Measurements from ENCODE around the gene PPP1R7. TPM values are rescaled to one million over a fixed set of nuclear protein-coding genes. Genes with fewer than 3 reads are reported as not detected.

The PPP1R7 gene
- polyA plus RNA-seq, 3 donors = 54.9 to 102 (median 84.4) TPM

DNA sequence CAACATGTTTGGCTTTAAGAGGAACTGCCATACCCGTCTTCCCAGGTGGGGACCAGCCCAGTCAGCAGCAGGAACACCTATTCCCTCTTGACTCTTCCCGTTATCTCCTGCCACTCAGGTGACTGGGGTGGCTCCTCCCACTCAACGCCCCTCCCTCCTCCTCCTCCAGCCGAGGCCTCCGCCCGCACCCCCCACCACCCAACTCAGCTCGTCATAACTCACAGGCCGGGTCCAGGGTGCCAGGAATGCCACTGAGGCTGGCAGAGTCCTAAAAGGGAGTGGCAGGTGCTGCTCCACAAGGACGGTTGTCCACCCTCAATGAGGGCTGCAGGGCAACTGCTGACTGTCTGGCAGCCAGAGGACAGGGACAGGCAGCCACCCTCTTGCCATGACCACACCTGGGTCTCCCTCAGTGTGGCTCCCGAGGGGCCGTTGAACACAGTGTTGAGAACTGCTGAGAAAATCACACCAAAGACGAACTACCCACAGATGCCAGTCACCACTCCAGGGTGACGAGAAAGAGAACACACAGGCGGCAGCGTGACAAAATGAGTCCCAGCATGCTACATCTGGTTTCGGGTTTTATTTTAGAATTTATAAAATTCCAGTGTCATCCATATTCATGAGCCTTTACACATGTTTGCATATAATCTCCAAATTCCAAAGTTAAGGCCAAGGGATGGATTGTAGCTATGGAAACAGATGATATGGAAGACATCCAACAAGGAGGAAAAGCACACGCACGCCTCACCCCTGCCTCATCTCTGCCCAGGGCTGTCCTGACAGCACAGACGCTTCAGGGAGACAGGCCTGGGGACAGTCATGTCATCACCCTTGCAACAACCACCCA lies 76.7 kb downstream of the PPP1R7 start:
- H3K36me3 Mint-ChIP-seq = peaks cover 59 to 67% of the 10 kb centered on the region in 2 donors
- Histone ChIP-seq H3K79me2 (ENCODE audit: insufficient read depth, low read length) (no peaks in the 10 kb centered on the region), H3K4me3 (replicated peaks in 1 of 3; ENCODE audit: low read depth in 2 of 3, low read length in 3 of 3) (no peak overlapping the region), H3K27me3 (ENCODE audit: control insufficient read depth in 2 of 2, insufficient read depth in 2 of 2, low read length in 2 of 2) (no peaks in the 10 kb centered on the region), H3K27ac (ENCODE audit: low read depth in 1 of 2, low read length in 2 of 2) (no peak overlapping the region), H3K9me3 (replicated peaks in 1 of 2; ENCODE audit: control insufficient read depth in 1 of 2, insufficient read depth in 1 of 2, low read length in 2 of 2) (no peaks in the 10 kb centered on the region), H3K9ac (ENCODE audit: insufficient read depth, low read length, poor library complexity, severe bottlenecking) (no peak overlapping the region), H4K20me1 (ENCODE audit: insufficient read depth, low read length) (no peaks in the 10 kb centered on the region), H2AFZ (ENCODE audit: insufficient read depth, low read depth, low read length, poor library complexity, severe bottlenecking) (no peak overlapping the region), H3K4me2 (replicated peaks; ENCODE audit: extremely low read depth, low read length, poor library complexity, severe bottlenecking) (no peak overlapping the region), H3K36me3 (replicated peaks in 1 of 2; ENCODE audit: control insufficient read depth in 1 of 2, insufficient read depth in 2 of 2, low read length in 2 of 2) (peaks cover 63 to 65% of the 10 kb centered on the region in 2 donors), H3K4me1 (ENCODE audit: control insufficient read depth in 1 of 2, insufficient read depth in 2 of 2, low read length in 2 of 2) (no peaks in the 10 kb centered on the region)
- H3K9me3 Mint-ChIP-seq = peaks cover 0 to 2% (median 0%) of the 10 kb centered on the region in 7 donors
- intact Hi-C loops (cut with micrococcal nuclease) = no loop called here
- no peak overlapping the region for H3K4me3 Mint-ChIP-seq
- 96% methylated on average over 14 of the region's 19 CpGs for whole genome bisulfite sequencing (ENCODE audit: insufficient coverage)
- H3K27me3 Mint-ChIP-seq (ENCODE audit: low read depth in 3 of 3) = peaks cover 0 to 7% (median 5%) of the 10 kb centered on the region in 3 donors
- H3K27ac Mint-ChIP-seq = peak overlapping the region in 4 of 7 donors; percentile 30 to 68 (median 32)
- H3K4me1 Mint-ChIP-seq = peaks cover 11% of the 10 kb centered on the region
- TF ChIP-seq, protein P1, sequence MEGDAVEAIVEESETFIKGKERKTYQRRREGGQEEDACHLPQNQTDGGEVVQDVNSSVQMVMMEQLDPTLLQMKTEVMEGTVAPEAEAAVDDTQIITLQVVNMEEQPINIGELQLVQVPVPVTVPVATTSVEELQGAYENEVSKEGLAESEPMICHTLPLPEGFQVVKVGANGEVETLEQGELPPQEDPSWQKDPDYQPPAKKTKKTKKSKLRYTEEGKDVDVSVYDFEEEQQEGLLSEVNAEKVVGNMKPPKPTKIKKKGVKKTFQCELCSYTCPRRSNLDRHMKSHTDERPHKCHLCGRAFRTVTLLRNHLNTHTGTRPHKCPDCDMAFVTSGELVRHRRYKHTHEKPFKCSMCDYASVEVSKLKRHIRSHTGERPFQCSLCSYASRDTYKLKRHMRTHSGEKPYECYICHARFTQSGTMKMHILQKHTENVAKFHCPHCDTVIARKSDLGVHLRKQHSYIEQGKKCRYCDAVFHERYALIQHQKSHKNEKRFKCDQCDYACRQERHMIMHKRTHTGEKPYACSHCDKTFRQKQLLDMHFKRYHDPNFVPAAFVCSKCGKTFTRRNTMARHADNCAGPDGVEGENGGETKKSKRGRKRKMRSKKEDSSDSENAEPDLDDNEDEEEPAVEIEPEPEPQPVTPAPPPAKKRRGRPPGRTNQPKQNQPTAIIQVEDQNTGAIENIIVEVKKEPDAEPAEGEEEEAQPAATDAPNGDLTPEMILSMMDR (IDR thresholded peaks at IDR 0.05) = no peak
- no peak for DNase-seq

DNA sequence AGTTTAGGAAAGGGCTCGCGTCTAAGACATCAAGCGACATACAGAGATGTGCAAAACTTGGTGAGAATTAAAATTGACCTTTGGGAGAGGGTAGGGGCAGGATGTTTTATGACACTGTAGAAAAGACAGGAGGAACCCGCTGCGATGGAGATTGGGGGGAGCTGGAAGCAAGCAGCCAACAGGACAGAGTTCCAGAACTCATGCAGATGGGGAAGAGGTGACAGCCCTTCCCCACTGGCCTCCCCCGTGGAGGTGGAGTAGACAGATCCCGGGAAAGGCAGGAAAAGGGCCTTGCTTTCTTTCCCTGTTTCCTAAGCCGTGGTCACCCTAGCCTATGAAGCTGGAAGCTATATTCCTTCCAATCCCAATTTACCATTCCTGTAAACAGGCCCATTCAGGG lies 77.3 kb downstream of the PPP1R7 start:
- TF ChIP-seq, protein P1 (IDR thresholded peaks at IDR 0.05) = no peak
- Histone ChIP-seq H4K20me1 (ENCODE audit: insufficient read depth, low read length) (no peaks in the 10 kb centered on the region), H3K79me2 (ENCODE audit: insufficient read depth, low read length) (no peaks in the 10 kb centered on the region), H3K27ac (ENCODE audit: low read depth in 1 of 2, low read length in 2 of 2) (no peak overlapping the region), H3K4me1 (ENCODE audit: control insufficient read depth in 1 of 2, insufficient read depth in 2 of 2, low read length in 2 of 2) (no peaks in the 10 kb centered on the region), H3K9ac (ENCODE audit: insufficient read depth, low read length, poor library complexity, severe bottlenecking) (no peak overlapping the region), H3K4me3 (replicated peaks in 1 of 3; ENCODE audit: low read depth in 2 of 3, low read length in 3 of 3) (no peak overlapping the region), H3K9me3 (replicated peaks in 1 of 2; ENCODE audit: control insufficient read depth in 1 of 2, insufficient read depth in 1 of 2, low read length in 2 of 2) (no peaks in the 10 kb centered on the region), H3K4me2 (replicated peaks; ENCODE audit: extremely low read depth, low read length, poor library complexity, severe bottlenecking) (no peak overlapping the region), H2AFZ (ENCODE audit: insufficient read depth, low read depth, low read length, poor library complexity, severe bottlenecking) (no peak overlapping the region), H3K27me3 (ENCODE audit: control insufficient read depth in 2 of 2, insufficient read depth in 2 of 2, low read length in 2 of 2) (no peaks in the 10 kb centered on the region), H3K36me3 (replicated peaks in 1 of 2; ENCODE audit: control insufficient read depth in 1 of 2, insufficient read depth in 2 of 2, low read length in 2 of 2) (peaks cover 70 to 72% of the 10 kb centered on the region in 2 donors)
- intact Hi-C loops (cut with micrococcal nuclease) = no loop called here
- WGBS (ENCODE audit: insufficient coverage) = 95% methylated on average over 3 of the region's 8 CpGs
- peaks cover 64 to 73% of the 10 kb centered on the region in 2 donors for H3K36me3 Mint-ChIP-seq
- H3K27me3 Mint-ChIP-seq (ENCODE audit: low read depth in 3 of 3) = peaks cover 0 to 4% (median 3%) of the 10 kb centered on the region in 3 donors
- H3K9me3 Mint-ChIP-seq = peaks cover 0 to 2% (median 0%) of the 10 kb centered on the region in 7 donors
- H3K4me3 Mint-ChIP-seq = no peak overlapping the region
- no peak for DNase-seq
- peak overlapping the region in 3 of 7 donors; percentile 2 to 16 (median 5) for H3K27ac Mint-ChIP-seq
- H3K4me1 Mint-ChIP-seq = peaks cover 11% of the 10 kb centered on the region
